HG03521 (cell line): ENCODE results near the gene DYNLT3.

Experiments
- ATAC-seq: cut with Tn5 transposase; IDR thresholded peaks from one replicate; pipeline ENCODE4 v1.9.1; 2021; ENCODE audit warnings: mild to moderate bottlenecking, moderate library complexity; ENCODE audit not compliant: unreplicated experiment

Gene DYNLT3

DNA sequence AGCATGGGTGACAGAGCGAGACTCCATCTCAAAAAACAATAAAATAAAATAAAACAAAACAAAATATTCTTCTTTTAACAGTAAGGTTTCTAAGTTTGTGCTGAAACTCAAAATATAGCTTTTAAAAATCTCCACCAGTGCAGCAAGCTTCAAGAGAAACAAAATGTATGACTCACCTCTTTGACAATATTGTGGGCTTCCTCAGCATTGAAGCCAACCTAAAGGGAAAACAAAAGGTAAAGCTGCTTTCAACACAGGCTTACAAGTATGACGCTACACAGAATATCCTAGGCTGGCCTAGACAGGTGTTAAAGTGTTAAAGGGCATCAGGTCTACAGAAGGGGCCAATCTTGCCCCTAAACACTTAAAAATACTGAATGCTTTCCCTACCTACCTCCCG lies 1.2 kb downstream of the DYNLT3 start:
- ATAC-seq = no peak

DNA sequence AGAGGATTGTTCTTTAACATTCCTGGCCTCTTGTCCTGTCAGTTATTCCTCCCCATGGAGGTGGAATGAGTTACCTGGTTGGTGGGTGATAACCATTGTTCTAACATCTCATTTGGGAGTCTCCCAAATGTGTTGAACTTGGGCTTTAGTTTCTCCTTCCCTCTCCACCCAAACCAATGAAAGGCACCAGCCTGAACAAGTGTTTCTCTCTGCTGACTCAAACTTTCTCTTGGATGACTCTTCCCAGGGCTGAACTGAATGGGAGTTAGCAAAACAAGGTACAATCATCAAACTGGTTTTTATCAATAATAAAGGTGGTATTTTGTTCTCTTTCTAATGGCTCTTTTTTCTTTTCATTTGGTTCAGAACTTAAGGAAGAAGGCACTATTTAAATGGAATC lies 2.7 kb downstream of the DYNLT3 start:
- ATAC-seq = no peak

DNA sequence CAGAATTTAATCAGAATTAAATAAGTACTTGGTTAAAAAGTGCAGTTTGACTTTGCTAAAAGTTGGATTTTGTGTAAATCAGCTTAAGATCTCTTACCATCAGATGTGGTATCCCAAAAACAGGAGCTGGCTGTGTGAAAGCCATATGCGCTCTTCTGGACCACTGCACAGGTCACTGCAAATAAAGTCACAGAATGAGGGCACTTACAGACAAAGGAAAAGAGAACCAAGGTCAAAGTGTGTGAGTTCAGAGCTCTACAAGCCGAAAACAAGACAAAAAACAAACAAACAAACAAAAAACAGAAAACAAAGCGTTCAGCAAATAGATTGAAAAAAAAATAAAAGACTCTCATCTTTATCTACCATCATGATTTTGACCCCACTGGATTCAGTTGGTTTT lies 6.4 kb downstream of the DYNLT3 start:
- ATAC-seq = no peak

DNA sequence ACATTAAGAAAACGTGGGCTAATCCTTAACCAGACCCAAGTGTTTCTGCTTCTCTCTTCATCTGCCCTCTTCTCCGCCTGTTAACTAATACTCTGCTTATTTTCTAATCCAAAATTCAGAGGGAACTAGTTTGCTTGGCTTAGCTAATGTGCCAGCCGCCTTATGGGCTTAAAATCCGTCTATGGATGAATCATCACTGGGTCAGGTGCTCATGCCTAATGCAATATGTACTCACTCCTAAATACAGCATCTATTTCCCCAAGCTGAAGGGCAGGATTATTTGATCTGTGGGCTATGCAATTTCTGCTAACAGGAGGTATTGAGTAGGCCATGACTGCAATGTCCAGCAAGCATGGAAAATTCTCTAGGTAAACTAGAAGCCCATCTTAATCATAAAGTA lies 12.4 kb downstream of the DYNLT3 start:
- no peak for ATAC-seq

DNA sequence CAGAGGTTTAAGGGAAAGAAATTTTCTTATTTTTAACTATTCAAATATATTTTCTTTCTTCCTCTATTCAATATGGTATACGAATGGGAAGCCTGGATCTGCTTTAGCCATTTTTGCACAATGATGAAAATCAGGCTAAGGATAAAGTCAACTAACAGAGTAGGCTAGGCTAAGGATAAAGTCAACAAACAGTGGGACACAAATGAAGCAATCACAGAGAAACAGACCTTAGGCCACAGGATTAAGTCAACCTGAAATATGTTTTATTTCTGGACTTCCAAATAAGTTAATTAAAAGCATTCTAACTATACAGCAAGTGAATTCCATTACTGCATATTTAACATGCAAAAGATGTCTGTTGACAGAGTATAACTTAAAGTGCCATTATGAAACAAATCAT lies 17.0 kb downstream of the DYNLT3 start:
- no peak for ATAC-seq

DNA sequence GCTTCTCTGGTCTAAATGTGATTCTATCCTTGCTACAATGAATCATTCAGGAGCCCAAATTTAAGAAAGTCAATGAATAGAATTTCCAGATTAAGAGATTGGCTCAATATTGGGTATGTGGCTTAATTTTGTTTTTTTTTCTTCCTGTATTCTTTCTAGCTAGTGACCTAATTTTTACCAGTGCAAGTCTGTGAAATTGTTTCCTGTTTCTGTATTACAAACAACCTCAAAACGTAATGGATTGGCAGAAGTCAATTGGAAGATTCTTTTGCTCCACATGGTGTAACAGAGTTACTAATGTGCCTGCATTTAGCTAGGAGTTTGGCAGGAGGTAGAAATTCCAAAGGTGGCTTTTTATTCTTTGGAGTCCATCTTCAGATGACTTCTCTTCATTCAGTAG lies 17.6 kb downstream of the DYNLT3 start:
- ATAC-seq = no peak

DNA sequence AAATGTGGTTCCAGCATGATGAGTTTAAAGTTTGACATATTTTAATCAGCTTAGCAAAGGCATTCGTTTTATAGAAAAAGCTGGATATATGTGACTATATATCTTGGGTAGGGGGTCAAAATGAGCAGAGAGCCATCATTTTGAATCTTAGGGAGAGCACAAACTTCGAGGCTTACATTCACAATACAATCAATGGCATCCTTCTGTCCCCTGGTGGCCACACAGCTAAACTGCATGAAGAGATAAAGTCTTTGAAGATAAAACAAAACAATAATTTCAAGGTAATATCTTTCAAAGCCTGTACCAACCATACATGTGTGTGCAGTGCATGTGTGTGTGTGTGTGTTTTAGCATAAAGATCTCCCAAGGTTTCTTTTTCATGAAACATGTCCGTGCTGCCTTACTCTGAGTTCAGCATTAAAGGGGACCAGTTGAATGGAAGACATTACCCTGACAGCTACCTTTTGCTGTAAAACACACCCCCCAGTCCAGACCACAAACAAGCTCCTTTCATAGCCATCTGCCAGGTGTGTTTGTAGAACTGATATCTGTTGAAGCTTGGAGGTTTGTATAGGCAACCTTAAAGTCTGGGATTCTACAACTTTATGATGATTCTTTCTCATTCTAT lies 22.0 kb downstream of the DYNLT3 start:
- ATAC-seq = no peak

DNA sequence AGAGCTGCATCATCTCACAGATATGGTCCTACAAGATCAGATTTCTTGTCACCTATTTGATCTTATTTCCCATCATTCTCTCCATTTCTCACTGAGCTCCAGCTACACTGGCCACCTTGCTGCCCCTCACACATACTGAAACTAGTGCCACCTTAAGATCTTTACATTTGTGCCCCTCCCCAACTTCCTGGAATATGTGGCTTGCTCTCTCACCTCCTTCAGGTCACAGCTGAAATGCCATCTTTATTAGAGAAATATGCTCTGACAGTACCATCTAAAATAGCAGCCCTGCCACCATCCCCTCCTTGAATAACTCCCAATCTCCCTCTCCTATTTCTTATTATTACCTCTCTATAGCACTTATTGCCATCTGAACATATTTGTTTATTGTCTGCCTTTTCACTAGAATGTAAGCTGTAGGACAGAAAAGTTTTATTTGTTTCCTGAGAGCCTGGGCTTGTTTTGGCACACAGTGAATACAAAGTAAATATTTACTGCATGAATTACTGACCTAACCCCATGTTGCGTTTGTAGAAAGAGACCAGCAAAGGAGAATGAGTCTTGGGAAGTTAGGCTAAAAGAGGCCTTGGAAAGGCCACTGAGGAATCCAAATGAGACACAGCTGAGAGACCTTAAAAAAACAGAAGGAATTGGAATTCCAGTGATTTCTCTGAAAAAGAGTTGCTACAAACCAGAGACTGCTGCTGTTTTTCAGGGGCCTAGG lies 22.7 kb downstream of the DYNLT3 start:
- ATAC-seq = no peak

DNA sequence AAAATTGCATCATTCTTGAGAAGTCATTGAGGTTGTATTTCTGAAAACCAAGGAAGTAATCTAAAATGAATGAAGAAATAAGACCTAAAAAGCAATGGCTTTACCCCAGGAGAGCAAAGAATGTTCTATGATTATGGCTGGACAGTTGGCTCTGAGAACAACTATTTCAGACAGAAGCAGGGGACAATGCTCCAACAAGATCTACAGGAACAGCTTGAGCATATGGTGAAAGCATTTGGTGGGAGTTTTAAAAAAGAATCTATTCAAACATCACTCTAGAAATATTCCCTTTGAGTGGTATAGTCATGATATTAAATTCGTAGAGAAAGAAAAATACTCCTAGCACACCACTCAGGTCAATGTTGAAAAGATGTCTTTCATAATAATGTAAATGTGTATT lies 26.7 kb downstream of the DYNLT3 start:
- no peak for ATAC-seq

DNA sequence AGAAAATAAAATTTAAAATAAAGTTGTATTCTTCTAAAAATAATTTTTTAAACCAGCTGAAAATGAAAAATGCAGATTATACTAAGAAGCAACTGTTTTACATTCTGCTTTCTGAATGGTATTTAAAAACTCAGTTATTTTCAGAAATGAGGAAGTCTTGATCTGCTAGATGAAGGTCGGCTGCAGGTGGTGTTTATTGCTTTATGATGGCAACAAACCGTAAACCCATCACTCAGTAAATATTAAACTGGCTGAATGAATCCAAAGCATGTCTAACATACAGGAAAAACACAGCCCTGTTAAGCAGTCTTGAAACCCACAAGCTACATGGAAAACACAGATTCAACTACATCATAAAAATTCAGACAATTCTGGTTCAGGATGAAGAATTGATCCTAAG lies 29.3 kb downstream of the DYNLT3 start:
- peak; percentile 62 for ATAC-seq

DNA sequence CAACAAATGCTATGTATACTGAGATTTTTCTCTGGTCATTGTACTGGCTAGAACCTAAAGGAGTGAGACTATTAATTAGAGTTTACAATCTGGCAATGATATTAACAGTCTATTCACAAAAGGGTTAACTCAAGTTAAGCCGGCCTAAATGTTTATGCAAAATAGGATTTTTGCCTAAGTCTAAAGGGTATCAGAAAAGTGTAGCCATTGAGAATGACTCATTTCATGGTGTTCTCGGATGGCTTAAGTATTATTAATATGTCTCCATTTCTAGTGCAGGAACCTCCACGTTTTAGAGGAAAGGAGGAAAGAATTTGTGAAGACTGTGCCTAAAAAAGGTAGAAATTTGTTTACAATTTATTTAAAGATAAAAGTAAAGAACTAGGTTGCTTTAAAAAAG lies 29.8 kb downstream of the DYNLT3 start:
- ATAC-seq = no peak

DNA sequence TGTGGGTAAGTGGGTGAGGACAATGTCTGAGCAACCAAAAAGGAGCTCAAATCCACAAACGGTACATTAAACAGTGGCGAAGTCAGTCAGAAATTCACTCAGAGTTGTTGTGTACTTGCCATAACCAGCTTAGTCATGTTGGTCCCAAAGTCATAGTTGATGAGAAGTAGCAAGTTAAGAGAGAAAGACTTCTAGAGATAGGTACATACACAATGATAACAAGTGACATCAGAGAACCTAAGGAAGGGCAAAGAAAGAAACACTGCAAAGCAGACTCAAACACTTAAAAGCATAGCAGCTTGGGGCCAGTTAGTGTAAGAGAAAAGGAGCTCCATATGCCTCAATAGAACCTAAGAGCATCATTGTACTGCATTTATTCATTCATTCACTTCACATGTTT lies 30.2 kb downstream of the DYNLT3 start:
- no peak for ATAC-seq

DNA sequence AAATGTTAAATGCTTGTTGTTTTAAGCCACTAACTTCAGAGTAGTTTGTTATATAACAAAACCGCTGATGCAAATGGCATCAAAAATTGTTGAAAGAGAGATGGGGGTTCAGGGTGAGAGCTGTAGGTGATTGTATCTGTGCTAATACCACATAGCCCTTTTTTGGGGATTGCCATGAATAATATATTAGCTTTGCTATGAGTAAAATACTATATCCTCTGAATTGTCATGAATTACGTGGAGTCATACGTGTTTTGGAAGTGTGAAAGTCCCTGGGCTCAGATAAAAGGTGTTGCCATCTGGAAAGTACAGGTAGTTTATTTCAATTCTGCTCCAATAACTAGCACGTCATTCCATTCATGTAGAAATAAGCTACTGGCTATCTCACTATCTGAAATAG lies 30.6 kb downstream of the DYNLT3 start:
- ATAC-seq = no peak

DNA sequence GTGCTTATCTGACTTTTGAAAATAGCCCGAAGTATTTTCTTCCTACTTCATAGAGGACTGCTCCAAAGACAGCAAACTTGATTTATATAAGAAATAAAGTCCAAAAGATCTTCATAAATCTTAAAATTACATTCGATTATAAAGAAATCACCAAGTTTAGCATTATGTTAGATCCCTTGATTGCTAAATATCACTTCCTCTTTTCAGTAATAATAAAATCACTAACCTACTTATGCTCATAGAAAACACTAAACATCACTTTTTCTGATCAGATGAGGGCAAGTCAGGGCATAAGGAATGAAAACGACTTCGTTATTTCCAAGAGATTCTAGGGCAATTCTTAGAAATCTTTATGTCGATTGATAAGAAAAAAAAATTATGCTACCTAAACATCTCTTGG lies 32.0 kb downstream of the DYNLT3 start:
- no peak for ATAC-seq

DNA sequence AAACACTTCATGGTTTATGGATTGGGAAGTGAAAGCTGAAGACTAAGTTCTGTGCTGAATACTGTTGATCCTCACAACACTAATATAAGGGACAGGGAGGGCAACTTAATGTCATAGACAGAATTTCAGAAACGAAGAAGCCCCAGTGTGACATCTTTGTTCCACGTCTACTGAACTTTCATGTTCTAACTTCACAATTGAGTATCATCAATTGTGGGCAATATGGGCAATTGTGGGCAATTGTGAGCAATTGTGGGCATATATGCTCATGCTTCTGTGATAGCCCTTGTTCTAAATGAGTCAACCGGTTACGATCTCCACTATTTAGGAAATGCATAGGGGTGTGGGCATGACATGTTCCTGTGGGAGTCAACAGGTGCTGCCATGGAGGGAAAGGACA lies 33.8 kb downstream of the DYNLT3 start:
- no peak for ATAC-seq

DNA sequence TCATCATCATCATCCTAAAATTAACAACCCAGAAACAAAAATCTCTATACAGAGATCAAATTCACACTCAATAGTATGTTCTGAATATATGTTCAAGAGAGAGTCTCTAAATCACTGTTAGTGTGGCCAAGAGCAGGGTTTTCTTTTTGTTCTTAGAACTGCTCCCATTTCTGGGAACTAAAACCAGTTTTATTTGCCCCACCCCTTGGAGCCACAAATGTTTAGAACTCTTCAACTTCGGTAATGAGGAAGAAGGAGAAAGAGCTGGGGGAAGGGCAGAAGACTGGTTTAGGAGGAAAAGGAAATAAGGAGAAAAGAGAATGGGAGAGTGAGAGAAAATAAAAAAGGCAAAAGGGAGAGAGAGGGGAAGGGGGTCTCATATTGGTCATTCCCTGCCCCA lies 35.3 kb downstream of the DYNLT3 start:
- ATAC-seq = no peak

DNA sequence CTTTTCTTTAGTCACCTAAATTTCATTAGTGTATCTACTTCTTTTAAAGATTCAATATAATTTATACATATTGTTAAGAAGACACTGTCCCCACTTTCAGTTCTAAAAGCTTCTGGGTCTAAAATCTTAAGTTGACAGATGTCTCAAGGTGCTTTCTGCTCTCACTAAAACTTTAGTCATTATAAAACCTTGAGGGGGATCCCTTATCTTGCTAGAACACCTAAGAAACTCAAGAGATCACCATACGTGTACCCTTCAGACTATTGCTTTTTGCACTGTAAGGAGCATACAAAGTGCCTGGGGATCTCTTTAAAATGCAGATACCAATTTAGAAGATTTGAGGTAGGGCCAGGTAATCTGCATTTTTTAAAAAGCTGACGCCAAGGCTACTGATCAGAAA lies 37.4 kb downstream of the DYNLT3 start:
- ATAC-seq = no peak

DNA sequence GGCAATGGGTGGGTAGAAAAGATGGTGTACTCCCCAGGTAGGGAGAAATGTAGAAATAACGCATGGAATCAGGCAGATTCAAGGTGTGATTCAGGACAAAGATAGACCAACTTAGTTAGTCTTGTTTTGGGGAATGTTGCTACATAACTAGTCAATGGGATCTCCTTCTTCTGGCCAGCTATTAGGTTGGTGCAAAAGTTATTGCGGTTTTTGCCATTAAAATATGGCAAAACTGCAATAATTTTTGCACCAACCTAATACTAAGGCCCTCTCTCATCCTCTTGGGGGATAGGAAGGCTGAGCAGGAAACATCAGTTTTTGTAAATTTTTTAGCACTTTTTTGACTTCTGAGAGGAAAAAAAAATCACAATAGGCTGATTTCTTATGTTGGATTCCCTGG lies 44.3 kb downstream of the DYNLT3 start:
- no peak for ATAC-seq

DNA sequence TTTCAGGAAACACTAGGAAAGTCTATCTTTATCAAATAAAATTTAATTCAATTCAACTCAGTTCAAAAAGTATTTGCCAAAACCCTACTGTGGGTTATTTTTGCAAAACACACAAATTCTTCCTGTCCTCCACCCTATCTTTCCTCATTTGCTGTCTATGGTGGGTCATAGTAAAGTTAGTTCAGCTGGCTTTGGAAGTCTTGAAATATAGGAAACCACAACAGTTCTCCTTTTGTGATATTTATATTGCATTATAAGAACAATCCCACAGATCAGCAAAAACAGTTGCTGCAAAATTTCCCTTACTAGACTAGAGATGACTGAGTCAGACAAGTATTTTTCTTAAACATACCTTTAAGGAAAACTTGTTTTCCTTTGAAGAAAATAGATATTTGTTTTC lies 45.3 kb downstream of the DYNLT3 start:
- ATAC-seq = no peak

DNA sequence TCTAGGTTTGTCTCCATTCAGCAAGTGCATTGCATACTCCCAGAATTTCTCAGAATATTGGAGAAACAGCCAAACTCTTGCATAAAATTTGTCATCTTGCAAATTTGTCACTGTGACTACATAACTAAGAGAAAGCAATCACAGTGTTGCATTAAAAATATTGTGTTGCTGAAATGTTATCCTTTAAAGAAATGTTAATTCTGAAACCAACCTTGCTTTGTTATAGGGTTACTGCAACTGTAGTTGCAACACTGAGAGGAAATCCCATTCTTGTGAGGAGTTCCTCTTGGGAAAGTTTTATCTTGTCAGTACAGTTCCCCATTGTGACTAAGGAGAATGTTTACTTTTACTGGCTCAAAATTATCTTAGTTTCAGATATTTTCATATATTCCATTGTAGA lies 46.7 kb downstream of the DYNLT3 start:
- no peak for ATAC-seq

DNA sequence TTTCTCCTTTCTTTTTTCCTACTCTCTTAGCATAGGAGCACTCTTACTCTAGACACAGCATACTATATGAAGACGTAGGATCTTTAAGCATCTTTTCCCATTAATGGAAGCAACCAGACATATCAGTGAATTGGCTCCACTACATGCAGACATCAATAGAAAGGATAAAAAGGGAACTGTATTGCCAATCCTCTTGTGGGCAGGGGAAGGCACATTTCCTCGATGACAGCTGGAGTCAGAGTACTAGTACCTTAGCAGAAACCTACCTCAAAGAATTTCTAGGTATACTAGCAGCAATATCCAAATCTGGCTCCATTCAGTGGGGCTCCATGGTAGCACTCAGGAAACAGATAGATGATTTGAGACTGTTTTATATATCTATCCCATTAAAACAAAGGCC lies 47.4 kb downstream of the DYNLT3 start:
- ATAC-seq = no peak

DNA sequence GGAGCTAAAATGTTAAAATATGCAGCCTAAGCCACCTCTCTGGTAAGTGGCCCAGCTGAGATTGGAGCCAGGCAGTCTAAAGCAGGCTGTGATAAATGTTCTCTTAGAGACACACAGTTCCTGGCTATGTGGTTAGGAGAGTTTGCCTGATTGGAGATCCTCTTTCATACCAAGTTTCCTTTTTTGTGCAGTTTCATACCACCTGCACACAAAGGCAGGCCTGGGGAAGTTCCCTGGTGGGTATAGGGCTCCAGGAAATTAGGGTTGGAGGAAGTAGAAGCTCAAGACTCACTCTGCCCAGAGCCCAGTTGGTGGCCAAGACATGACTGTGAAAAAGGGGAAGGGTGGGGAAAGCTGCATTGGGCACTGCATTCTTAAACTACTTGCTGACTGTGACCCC lies 50.6 kb downstream of the DYNLT3 start:
- no peak for ATAC-seq

DNA sequence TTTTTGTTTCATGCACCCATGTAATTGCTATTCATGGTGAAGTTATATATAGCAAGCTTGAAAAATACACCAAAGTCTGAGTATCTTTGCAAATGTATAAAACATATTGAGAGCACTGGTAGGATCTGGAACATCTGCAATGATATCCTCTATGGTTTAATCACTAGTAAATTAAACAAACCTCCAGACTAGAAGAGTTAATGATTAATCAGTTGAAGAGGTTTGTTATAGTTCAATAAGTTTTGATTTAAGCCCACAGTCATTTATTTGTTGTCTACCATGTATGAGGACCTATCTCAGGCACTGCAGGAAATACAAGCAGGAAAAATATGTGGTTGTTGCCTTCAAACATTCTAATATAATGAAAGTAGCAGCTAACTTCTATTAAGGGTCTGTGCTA lies 51.1 kb downstream of the DYNLT3 start:
- ATAC-seq = no peak
